ENCODE data around the gene ZNF281.

ZNF281 gene

DNA sequence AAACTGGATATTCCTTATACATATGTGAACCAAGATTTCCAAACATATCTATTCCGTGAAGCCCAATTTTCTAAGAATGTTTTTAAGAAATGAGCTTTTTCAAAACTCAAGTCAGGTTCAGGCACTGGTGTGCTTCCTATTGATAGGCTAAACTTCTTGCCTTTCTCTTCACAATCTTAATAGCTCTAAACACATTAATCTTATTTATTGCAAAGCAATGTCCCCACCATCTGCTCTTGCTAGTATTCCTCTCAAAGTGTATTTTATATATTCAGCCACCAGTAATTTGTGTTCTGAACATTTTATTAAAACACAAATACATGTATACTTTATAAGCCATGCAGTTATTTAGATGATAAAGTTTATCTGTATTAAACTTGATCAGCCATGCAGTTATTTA is 11.5 kb downstream of the ZNF281 start:
- DNase-seq (ENCODE audit: insufficient read length, low spot score) (no peak), FAIRE-seq (peak; percentile 39)

DNA sequence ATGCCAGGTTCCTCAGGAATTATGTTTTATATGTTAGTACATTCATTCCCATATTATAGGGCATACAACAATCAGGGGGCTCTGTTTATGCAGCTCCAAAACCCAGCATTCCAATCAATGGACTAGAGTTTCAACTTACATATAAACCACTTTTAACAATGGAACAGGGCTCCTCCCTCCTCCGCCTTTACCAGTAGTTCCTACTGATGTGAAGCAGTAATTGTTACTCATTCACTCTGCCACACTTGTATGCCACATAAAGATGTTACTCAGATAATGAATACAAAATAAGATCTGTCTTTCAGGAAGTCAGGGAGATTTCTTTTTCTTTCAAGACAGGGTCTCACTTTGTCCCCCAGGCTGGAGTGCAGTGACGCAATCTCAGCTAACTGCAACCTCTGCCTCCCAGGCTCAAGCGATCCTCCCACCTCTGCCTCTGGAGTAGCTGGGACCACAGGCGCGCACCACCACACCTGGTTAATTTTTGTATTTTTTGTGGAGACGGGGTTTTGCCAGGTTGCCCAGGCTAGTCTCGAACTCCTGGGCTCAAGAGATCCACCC is 17.1 kb downstream of the ZNF281 start:
- DNase-seq (ENCODE audit: insufficient read length, low spot score) (no peak), FAIRE-seq (no peak)

DNA sequence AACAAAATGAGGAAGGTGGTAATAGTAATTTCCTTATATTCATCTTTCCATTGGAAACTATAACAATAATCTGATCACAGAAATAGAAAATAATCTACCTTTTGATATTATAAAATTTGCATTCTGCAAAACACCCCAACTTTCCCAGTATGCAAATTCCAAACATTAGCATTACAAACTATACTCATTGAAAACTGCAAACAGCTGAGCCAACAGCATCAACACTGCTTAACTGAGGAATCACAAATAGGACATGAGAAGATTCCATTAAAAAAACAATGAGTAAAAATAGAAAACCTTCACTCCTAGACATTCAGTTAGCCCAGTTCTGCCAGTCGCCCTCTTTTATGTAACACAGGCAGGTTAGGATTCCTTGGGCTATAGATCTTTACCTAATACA is 18.1 kb downstream of the ZNF281 start:
- DNase-seq (ENCODE audit: insufficient read length, low spot score) (no peak), FAIRE-seq (no peak)

DNA sequence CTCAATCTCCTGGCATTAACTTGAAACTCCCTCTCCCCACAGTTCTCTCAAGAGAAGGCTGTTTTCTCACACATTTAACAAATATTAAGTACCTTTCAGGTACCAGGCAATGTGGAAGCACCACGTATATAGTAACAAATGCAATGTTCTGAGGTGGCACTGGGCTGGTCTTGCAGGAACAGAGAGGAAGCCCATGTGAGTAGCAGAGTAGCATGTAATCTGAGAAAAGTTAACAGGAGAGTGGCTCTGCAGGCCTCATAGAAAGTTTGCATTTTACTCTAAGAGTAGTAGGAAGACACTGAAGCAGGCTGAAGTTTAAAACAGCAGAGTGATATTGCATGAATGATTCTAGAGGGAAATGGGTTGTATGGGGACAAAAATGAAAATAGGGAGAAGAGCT is 21.0 kb downstream of the ZNF281 start:
- FAIRE-seq (no peak), DNase-seq (ENCODE audit: insufficient read length, low spot score) (no peak)

DNA sequence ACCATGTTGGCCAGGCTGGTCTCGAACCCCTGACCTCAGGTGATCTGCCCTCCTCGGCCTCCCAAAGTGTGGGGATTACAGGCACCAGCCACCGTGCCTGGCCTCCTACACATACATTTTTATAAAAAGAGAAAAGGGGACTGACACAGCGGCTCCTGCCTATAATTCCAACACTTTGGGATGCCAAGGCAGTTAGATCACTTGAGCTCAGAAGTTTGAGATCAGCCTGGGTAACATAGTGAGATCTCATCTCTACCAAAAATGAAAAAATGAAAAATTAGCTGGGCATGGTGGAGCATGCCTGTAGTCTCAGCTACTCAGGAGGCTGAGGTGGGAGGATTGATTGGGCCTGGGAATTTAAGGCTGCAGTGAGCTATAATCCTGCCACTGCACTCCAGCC is 23.4 kb downstream of the ZNF281 start:
- FAIRE-seq: no peak
- no peak for DNase-seq (ENCODE audit: insufficient read length, low spot score)

DNA sequence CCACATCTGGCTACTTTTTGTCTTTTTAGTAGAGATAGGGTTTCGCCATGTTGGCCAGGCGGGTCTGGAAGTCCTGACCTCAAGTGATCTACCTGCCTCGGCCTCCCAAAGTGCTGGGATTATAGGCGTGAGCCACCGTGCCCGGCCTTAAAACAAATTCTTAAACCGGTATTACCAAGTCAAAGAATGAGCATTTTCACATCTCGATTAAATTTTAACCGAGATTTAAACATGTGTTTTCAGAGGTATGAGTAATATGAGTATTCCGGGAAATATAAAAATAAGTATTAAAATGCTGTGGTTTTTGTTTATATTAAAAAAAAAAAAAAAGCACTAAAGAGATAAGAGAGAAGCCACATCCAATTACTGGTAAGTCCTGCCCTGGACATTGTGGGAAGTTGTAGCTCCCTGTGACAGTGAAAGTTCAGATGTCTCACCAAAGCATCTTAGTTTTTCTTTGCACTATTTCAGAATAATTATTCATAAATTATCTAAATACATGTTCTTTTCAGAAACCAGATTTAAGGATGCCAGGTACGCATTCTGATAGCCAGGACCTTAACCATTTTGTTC is 24.9 kb downstream of the ZNF281 start:
- FAIRE-seq: no peak

DNA sequence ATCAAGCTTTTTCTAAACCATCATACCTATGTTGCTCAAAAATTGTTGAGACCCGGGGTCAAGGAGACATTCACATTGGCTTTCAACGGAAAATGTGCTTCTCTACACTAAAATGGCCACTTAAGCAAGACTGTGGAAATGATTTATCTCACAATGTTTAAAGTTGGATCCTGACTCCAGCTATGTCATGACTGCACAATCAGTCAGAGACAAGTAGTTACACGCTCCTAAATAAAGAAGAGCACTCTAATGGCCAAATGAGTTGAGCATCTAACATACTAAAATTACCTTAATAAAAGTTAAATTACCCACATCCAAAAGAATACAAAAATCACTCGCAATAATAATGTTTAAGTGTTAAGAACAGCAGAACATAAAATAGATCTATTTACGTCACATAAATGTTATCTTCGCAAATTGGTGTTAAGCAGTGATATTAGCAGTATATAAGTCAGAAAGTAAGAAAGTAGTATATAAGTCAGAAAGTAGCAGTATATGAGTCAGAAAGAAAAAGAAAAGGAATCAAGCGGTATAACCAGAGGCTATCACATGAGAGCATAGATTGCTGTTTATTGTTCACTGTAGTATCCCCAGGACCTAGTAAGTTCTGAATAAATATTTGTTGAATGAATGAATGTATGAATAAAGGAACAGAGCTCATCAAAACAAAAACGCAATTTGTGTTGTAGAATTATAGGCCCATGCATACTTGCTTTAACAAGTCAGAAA is 28.4 kb downstream of the ZNF281 start:
- no peak for DNase-seq (ENCODE audit: insufficient read length, low spot score)
- no peak for FAIRE-seq

More for the DNA sequence above, 24.9 kb downstream of the ZNF281 start:
- no peak for DNase-seq (ENCODE audit: insufficient read length, low spot score)

DNA sequence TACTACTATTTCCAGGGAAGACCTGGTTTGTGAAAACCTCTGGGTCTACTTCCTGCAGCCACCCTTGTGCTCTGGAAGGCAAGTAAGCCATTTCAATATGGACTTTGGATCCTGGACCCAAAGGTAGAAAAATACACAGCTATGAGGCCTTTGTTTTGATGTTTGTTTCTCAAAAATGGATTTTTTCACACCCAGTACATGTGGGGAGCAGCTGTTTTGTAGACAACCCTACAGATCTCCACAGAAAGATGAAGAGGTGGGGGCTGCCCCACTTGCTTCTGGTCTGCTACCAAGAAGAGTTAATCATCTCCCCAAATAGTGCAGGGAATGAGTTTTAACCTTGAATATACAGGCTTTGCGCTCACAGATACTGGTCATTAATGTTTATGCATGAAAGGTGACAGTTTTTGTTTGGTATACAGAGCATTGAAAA is 29.2 kb downstream of the ZNF281 start:
- peak; percentile 15 for DNase-seq (ENCODE audit: insufficient read length, low spot score)
- FAIRE-seq: peak; percentile 94

DNA sequence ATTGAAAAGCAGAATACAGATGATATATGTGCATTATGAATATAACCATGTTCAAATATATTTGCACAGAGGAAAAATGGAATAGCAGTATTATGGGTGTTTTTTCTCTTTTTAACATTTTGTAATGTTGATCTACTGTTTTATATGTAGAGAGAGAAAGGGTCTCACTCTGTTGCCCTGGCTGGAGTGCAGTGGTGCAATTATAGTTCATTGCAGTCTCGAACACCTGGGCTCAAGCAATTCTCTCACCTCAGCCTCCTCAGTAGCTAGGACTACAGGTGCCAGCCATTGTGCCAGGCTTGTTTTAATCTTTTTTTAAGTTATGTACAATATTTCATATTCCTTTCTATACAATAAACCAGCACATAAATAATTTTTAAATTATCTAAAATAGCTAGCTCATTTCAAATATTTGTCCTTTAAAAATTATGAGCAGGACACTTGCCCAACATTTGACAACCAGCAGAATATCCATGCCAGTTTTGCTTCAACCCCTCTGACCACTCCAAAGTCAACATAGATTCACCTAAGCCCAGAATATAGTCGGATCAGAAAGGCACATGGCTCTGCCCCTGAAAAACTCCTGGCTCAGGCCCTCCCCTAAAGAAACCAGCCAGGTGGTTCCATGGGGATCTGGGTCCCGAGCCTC is 29.8 kb downstream of the ZNF281 start:
- no peak for FAIRE-seq
- DNase-seq (ENCODE audit: insufficient read length, low spot score): no peak

DNA sequence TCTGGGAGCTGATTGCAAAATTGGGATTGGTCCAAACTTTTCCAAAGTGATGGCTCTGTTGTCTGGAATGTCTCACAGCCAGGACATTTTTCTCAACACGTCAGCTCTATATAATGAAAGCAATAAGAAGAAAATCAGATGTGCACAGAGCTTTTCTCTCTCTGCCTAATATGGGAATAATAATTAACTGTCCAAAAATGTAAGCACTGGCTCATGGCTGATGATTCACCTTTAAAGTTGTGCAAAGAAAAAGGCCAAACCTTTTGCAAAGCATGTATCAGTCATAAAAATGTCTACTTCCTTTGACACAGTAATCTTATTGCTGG is 30.4 kb downstream of the ZNF281 start:
- FAIRE-seq (peak; percentile 11), DNase-seq (ENCODE audit: insufficient read length, low spot score) (no peak)

DNA sequence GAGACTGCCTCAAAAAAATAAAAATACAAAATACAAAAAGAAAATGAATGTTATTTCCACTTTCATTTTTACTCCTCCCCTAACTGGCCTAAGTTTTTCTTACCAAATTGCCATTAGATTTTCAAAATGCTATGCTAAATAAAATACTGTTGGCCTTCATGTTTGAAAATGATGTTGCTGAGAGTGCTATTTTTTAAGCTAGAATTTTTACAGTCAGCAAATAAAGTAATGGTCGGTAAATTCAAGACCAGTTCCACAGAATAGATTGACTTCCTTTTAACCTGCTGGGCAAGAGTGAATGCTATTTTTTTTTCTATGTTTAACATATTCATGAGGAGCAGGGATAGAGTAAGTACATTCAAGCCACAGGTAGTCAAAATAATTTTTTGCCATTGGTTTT is 31.7 kb downstream of the ZNF281 start:
- FAIRE-seq (peak; percentile 11), DNase-seq (ENCODE audit: insufficient read length, low spot score) (no peak)

DNA sequence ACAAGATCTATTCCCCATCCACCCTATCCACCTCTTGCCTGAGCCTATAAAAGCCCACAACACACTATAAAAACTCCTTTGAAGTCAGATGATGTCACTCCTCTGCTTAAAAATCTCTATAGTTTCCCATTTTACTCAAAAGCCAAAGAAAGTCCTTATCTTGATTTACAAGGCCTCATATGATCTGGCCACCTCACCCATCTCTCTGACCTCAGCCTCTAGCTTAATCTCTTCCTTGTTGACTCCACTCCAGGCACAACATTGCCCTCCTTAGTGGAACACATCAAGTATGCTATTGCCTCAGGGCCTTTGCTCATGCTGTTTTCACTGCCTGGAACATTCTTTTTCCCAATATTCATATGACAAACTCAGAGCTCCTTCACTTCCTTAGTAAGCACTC is 33.3 kb downstream of the ZNF281 start:
- FAIRE-seq (no peak), DNase-seq (ENCODE audit: insufficient read length, low spot score) (no peak)

DNA sequence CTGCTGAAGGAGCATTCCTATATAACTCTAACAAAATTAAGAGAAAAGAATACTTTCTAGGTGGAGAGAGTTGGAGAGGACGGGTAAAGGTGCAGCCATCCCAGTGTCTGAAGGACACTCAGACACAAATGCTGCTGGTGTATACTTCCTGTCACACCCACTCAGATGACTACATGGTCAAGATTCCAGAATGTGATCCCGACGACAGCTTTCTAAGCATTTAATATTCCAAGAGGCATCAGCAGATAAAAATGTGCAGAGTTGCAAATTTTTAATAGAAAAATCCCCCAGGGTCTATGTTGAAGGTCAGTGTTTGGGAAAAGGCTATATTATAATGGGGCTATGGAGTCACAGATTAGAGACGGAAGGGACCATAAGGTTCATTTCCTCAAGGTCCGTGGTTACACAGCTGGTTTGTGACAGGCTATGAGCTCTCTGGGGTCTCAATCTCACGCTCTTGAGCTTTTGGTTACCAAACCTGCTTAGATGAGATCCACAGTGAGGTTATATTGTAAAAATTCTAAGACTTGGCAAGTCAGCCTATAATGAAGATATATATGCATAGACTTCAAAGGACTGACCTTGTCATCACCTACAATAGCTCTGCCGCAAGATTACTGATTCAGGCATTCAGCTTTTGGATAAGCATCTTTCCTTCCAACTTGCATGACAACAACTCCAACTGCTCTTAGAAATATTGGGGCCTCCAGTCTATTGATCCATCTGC is 35.1 kb downstream of the ZNF281 start:
- no peak for DNase-seq (ENCODE audit: insufficient read length, low spot score)
- no peak for FAIRE-seq

DNA sequence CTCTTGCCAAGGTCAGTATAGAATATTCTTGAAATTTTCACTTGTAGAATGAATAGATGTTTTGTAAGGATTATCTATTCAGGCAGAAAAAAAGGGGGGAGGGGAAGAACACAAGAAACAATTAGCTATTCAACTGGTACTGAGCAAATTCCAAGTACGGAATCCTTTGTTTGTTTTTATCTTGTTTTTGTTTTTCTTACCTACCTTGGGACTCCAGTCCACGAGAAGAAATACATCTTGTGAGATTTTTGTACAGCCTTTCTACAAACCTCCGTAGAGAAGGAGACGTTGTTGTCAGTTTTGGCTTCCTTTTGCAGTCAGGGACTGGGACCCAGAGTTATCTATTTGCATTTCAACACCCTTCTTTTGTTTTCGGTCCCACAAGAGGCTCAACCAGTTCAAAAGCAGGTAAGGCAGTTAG is 36.0 kb downstream of the ZNF281 start:
- DNase-seq (ENCODE audit: insufficient read length, low spot score) (no peak), FAIRE-seq (no peak)

DNA sequence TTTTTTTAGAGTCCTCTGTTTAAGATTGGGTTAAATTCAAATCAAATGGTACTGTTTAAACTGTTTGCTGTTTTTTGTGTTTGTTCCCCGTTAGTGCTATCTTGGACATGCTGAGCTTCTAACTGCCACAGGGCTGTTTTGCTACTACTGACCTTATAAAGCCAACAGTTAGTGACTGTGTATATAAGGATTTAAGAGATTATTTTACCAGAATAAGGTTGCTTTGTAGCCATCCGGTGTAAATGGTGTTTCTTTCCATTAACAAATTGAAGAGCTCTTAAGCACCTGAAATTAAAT is 37.0 kb downstream of the ZNF281 start:
- FAIRE-seq (no peak), DNase-seq (ENCODE audit: insufficient read length, low spot score) (no peak)

DNA sequence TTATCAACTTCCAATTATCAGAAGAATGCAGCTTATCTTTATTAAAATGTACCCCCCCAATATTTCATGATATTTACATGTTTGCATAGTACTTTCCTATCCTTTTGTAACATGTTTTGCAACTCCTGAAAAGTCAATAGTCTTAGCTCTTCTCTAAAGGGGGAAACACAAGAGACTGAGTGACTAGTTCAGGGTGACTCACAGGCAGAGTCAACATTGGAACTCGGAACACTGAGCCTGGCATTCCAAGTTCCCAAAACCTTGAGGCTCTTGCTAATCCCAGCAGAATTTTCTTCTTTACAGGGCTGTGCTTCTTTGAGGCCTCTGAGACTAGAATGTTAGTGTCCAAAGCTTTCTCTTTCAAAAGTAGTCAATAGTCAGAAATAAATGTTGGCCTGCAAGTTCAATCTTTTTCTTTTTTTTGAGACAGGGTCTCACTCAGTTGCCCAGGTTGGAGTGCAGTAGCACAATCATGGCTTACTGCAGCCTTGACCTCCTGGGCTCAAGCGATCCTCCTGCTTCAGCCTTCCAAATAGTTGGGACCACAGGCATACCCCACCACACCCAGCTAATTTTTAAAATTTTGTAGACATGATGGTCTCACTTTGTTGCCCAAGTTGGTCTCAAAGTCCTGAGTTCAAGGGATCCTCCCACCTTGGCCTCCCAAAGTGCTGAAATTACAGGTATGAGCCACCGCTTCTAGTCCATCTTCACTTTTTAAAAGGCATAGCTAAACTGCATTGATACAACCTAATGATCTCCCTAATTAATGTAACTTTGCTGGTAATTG is 37.5 kb downstream of the ZNF281 start:
- FAIRE-seq: no peak
- no peak for DNase-seq (ENCODE audit: insufficient read length, low spot score)

DNA sequence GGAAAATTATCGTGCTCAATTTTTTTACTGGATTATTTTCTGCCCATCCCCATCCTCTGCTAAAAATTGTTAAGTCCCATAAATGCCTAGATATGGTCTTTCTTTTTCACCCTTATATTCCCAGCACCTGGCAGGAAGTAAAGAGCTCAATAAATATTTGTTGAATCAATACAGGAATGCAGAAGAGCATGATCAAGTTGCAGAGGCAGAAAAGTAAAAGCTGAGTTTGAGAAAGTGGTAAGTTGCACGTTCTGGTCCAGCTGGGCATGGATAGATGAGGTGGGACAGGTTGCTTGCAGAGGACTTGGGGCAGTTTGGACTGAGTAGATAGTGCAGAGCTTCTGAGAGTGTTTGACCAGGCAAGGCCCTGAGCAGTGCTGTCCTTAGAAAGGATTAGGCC is 40.1 kb downstream of the ZNF281 start:
- FAIRE-seq: no peak
- DNase-seq (ENCODE audit: insufficient read length, low spot score): no peak

DNA sequence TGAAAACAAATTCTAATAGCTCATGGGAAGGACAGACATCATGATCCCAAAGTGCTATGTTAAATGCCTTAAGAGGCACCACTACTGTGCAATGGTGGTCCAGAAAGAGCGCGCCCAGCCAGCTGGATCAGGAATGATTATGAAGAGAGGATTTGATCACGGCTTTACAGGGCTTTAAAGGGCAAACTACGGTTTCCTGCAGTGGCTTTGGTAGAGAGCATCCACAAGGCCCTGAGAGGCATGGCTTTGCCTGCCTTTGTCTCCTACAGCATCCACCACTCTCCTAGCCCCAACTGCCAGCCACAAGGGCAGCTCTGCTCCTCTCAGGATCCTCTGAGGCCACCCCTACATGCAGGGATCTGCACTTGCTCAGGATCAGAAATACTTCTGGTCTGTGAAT is 40.7 kb downstream of the ZNF281 start:
- no peak for FAIRE-seq
- DNase-seq (ENCODE audit: insufficient read length, low spot score): no peak

DNA sequence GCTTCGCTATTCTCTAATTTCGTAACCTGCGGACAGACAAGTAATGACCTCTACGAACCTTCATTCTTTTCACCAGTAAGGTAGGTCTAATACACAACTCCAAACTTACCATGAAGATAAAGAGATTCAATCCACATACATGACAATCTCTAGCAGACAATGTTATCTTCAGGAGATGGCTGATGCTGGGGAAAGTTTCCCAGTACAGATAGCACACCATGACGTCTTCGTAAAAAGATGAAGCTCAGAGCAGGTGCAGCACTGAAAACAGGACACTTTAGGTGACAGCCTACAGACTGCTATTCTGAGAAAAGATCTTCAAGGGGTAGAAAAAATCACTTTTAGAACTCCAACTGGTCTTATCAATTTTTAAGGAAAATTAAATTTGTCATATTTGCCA is 41.3 kb downstream of the ZNF281 start:
- DNase-seq (ENCODE audit: insufficient read length, low spot score) (no peak), FAIRE-seq (no peak)

DNA sequence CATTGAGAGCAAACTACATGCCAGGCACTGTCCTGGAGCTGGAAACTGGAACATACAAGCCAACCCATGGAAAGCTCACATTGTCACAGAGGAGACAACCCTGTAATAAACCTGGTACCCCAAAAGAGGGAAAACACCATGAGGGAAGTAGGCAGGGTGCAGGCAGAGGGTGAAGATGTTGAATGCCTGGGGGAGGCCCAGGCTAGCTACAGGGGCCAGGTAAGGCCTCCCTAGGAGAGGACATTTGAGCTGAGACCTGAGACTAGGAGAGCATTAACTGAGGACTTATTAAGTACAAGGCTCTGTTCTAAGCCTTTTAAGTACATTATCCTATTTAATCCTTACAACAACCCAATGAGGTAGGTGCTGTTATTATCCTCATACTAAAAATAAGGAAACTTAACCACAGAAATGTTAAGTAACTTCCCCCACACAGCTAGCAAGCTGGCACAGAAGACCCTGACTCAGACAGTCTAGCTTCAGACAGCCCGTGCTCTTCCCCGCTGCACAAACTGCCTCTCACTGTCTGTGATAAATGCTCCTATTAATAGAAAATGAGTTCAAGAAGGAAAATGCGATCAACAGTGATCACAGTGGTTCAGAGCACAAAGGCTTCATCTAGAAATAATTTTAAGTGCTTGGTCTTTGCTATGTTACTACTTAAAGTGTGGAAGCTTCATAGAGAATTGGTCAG is 41.8 kb downstream of the ZNF281 start:
- FAIRE-seq: no peak

More for the DNA sequence above, 41.8 kb downstream of the ZNF281 start:
- no peak for DNase-seq (ENCODE audit: insufficient read length, low spot score)
